Mesenchymal stem cell (in vitro differentiated cells and primary cell): Measurements from ENCODE around the gene PGR.
"Not testable (repeated sequence)": the region's sequence is repeated elsewhere in the genome, so short reads cannot be mapped to it uniquely, and the experiment has no call there.

Experiments
- DNase-seq: peaks from one replicate; pipeline ENCODE4 v3.0.0-alpha.2; 2013
- H2AFZ ChIP-seq: one replicate; pipeline ENCODE4 v1.6.1; 2013; ENCODE audit warnings: low read depth, mild to moderate bottlenecking, control low read depth, inconsistent platforms, low read length, moderate library complexity
- H2AK5ac ChIP-seq: 2 replicates; pipeline ENCODE4 v1.6.1; 2013; ENCODE audit warnings: low read length, moderate library complexity, mild to moderate bottlenecking, inconsistent platforms; ENCODE audit not compliant: severe bottlenecking
- H2BK120ac ChIP-seq: one replicate; pipeline ENCODE4 v1.6.1; 2013; ENCODE audit warnings: low read depth, mild to moderate bottlenecking, inconsistent platforms, low read length, moderate library complexity
- H2BK12ac ChIP-seq, 2 experiments: one replicate each; pipeline ENCODE4 v1.6.1; 2013; ENCODE audit warnings: inconsistent platforms in 2 of 2, low read length in 2 of 2, mild to moderate bottlenecking in 2 of 2, moderate library complexity in 2 of 2, control low read depth in 1 of 2
- H2BK15ac ChIP-seq: one replicate; pipeline ENCODE4 v1.6.1; 2013; ENCODE audit warnings: mild to moderate bottlenecking, low read depth, inconsistent platforms; ENCODE audit not compliant: poor library complexity, severe bottlenecking
- H2BK5ac ChIP-seq: 2 replicates; pipeline ENCODE4 v1.6.1; 2013; ENCODE audit warnings: low read depth, mild to moderate bottlenecking, low read length, control low read depth, inconsistent platforms; ENCODE audit not compliant: poor library complexity, severe bottlenecking
- H3K14ac ChIP-seq, 2 experiments: one replicate each; pipeline ENCODE4 v1.6.1; 2013; ENCODE audit warnings: inconsistent platforms in 2 of 2, low read length in 2 of 2, control low read depth in 1 of 2, mild to moderate bottlenecking in 1 of 2, moderate library complexity in 1 of 2
- H3K18ac ChIP-seq, 2 experiments: one replicate each; pipeline ENCODE4 v1.6.1; 2013; ENCODE audit warnings: inconsistent platforms in 2 of 2, low read length in 2 of 2, control low read depth in 1 of 2, low read depth in 1 of 2, mild to moderate bottlenecking in 1 of 2
- H3K23ac ChIP-seq, 2 experiments: one replicate each; pipeline ENCODE4 v1.6.1; 2013; ENCODE audit warnings: inconsistent platforms in 2 of 2, low read length in 2 of 2, mild to moderate bottlenecking in 2 of 2, moderate library complexity in 2 of 2, control low read depth in 1 of 2
- H3K27ac ChIP-seq: 2 replicates; pipeline ENCODE4 v1.5.1; 2013; ENCODE audit warnings: mild to moderate bottlenecking, moderate library complexity, low read length, control low read depth, inconsistent platforms; ENCODE audit not compliant: poor library complexity, severe bottlenecking
- H3K27me3 ChIP-seq, 2 experiments: 2 replicates each; pipeline versions ENCODE4 v1.6.1 to v1.7.0; 2013; ENCODE audit warnings: low read length in 2 of 2, mild to moderate bottlenecking in 2 of 2, moderate library complexity in 2 of 2, control low read depth in 1 of 2, inconsistent platforms in 1 of 2; ENCODE audit not compliant: control insufficient read depth in 1 of 2, insufficient read depth in 1 of 2
- H3K36me3 ChIP-seq, 2 experiments: 2 replicates each; pipeline versions ENCODE4 v1.6.1 to v1.7.0; 2013; ENCODE audit warnings: low read length in 2 of 2, control low read depth in 1 of 2, inconsistent platforms in 1 of 2, low read depth in 1 of 2, mild to moderate bottlenecking in 1 of 2; ENCODE audit not compliant: insufficient read depth in 2 of 2, control insufficient read depth in 1 of 2
- H3K4ac ChIP-seq, 2 experiments: one replicate each; pipeline ENCODE4 v1.6.1; 2013; ENCODE audit warnings: inconsistent platforms in 2 of 2, low read length in 2 of 2, mild to moderate bottlenecking in 2 of 2, moderate library complexity in 2 of 2, control low read depth in 1 of 2, low read depth in 1 of 2
- H3K4me1 ChIP-seq: 2 replicates; pipeline ENCODE4 v1.6.1; 2013; ENCODE audit warnings: low read depth, low read length, control low read depth; ENCODE audit not compliant: control insufficient read depth, insufficient read depth
- H3K4me2 ChIP-seq: 2 replicates; pipeline ENCODE4 v1.6.1; 2013; ENCODE audit warnings: low read length, mild to moderate bottlenecking, inconsistent platforms; ENCODE audit not compliant: poor library complexity, severe bottlenecking
- H3K4me3 ChIP-seq, 2 experiments: 2 replicates each; pipeline versions ENCODE4 v1.5.1 to v1.7.0; 2013; ENCODE audit warnings: low read length in 2 of 2, mild to moderate bottlenecking in 2 of 2, control low read depth in 1 of 2, low read depth in 1 of 2; ENCODE audit not compliant: insufficient read depth in 1 of 2
- H3K79me1 ChIP-seq: replicated peaks from 2 replicates; pipeline ENCODE4 v1.6.1; 2013; ENCODE audit warnings: mild to moderate bottlenecking, control low read depth, low read length, inconsistent platforms; ENCODE audit not compliant: poor library complexity, severe bottlenecking
- H3K9ac ChIP-seq: 2 replicates; pipeline ENCODE4 v1.7.0; 2013; ENCODE audit warnings: mild to moderate bottlenecking, low read length, moderate library complexity
- H3K9me3 ChIP-seq: 2 replicates; pipeline ENCODE4 v1.7.0; 2013; ENCODE audit warnings: mild to moderate bottlenecking, low read length; ENCODE audit not compliant: control insufficient read depth
- H4K8ac ChIP-seq: one replicate; pipeline ENCODE4 v1.6.1; 2013; ENCODE audit warnings: inconsistent platforms, mild to moderate bottlenecking, low read length, moderate library complexity
- H4K91ac ChIP-seq: one replicate; pipeline ENCODE4 v1.6.1; 2013; ENCODE audit warnings: mild to moderate bottlenecking, low read length, inconsistent platforms
- WGBS: methylation state at CpG from one replicate; pipeline ENCODE4 v1.1.7; 2013; ENCODE audit warnings: mixed read lengths; 5-methylcytosine and 5-hydroxymethylcytosine counted together

Gene PGR

GRCh38 chr11:101019870-101020269, 109.7 kb downstream of the PGR start:
- Histone ChIP-seq H3K4me2 (no peak overlapping the region), H4K91ac (no peak overlapping the region), H2BK15ac (no peak overlapping the region), H3K4ac (no peak overlapping the region), H3K36me3 (no peaks in the 10 kb centered on the region), H3K4me1 (no peaks in the 10 kb centered on the region), H4K8ac (no peak overlapping the region), H2BK5ac (no peak overlapping the region), H2AK5ac (no peak overlapping the region), H2AFZ (no peak overlapping the region), H2BK12ac (no peak overlapping the region), H3K27me3 (peaks cover 0 to 7% of the 10 kb centered on the region in 2 experiments), H3K9me3 (no peaks in the 10 kb centered on the region), H3K9ac (no peak overlapping the region), H3K14ac (no peak overlapping the region), H3K18ac (no peak overlapping the region), H2BK120ac (no peak overlapping the region), H3K4me3 (no peak overlapping the region), H3K79me1 (no peaks in the 10 kb centered on the region), H3K23ac (no peak overlapping the region), H3K27ac (no peak overlapping the region)
- DNase-seq, result no peak
- 75% methylated on average over 1 of the region's 1 CpG for WGBS

- H3K9me3 ChIP-seq, result no peaks in the 10 kb centered on the region
- H3K4me1 ChIP-seq, result no peaks in the 10 kb centered on the region
- H3K14ac ChIP-seq, result no peak overlapping the region
- H3K9ac ChIP-seq, result no peak overlapping the region
- H3K36me3 ChIP-seq, result no peaks in the 10 kb centered on the region
- no peak overlapping the region for H2AFZ ChIP-seq
- no peak overlapping the region for H3K4me2 ChIP-seq
- no peak overlapping the region for H4K8ac ChIP-seq
- H2BK15ac ChIP-seq, result no peak overlapping the region
- H3K18ac ChIP-seq, result no peak overlapping the region
- no peak overlapping the region for H3K23ac ChIP-seq
- no peak overlapping the region for H2BK5ac ChIP-seq
- peak; percentile 8 for DNase-seq
- H3K79me1 ChIP-seq, result no peaks in the 10 kb centered on the region
- H2BK12ac ChIP-seq, result no peak overlapping the region
- no peak overlapping the region for H3K4me3 ChIP-seq
- no peak overlapping the region for H2AK5ac ChIP-seq
- no peak overlapping the region for H3K4ac ChIP-seq
- no peak overlapping the region for H3K27ac ChIP-seq
- H2BK120ac ChIP-seq, result no peak overlapping the region
- peaks cover 0 to 9% of the 10 kb centered on the region in 2 experiments for H3K27me3 ChIP-seq
- H4K91ac ChIP-seq, result no peak overlapping the region
Observed at GRCh38 chr11:101014600-101015285, 114.9 kb downstream of the PGR start.

GRCh38 chr11:101013702-101014101, 115.9 kb downstream of the PGR start:
- not testable (repeated sequence) for H2BK15ac ChIP-seq, H2AFZ ChIP-seq, H3K4me3 ChIP-seq, H3K27ac ChIP-seq, H2BK12ac ChIP-seq, H2AK5ac ChIP-seq, H3K18ac ChIP-seq, H3K79me1 ChIP-seq, H3K4ac ChIP-seq, H3K4me1 ChIP-seq, H3K9me3 ChIP-seq, H4K8ac ChIP-seq, H2BK5ac ChIP-seq, H2BK120ac ChIP-seq, H3K14ac ChIP-seq, H3K27me3 ChIP-seq, H3K23ac ChIP-seq, H4K91ac ChIP-seq, H3K4me2 ChIP-seq, H3K9ac ChIP-seq, DNase-seq, H3K36me3 ChIP-seq

- Histone ChIP-seq H2AFZ (no peak overlapping the region), H2BK15ac (no peak overlapping the region), H4K8ac (no peak overlapping the region), H2AK5ac (no peak overlapping the region), H3K18ac (no peak overlapping the region), H3K9me3 (no peaks in the 10 kb centered on the region), H3K23ac (no peak overlapping the region), H3K9ac (no peak overlapping the region), H3K27ac (no peak overlapping the region), H3K4me1 (no peaks in the 10 kb centered on the region), H3K79me1 (no peaks in the 10 kb centered on the region), H3K4me3 (no peak overlapping the region), H3K36me3 (no peaks in the 10 kb centered on the region), H2BK120ac (no peak overlapping the region), H2BK12ac (no peak overlapping the region), H3K14ac (no peak overlapping the region), H3K4ac (no peak overlapping the region), H3K27me3 (peaks cover 0 to 8% of the 10 kb centered on the region in 2 experiments), H3K4me2 (no peak overlapping the region), H4K91ac (no peak overlapping the region), H2BK5ac (no peak overlapping the region)
- 76% methylated on average over 5 of the region's 5 CpGs for WGBS
- DNase-seq, result no peak
Observed at GRCh38 chr11:101011881-101012280, 117.7 kb downstream of the PGR start.
